Heart right ventricle (tissue), 16 donors: ENCODE data around the gene USP3. TPM values are rescaled to one million over a fixed set of nuclear protein-coding genes. Genes with fewer than 3 reads are reported as not detected.

Experiments
- ATAC-seq, 8 donors: fragments of 200-7000 bp; cut with Tn5 transposase; one replicate each; pipeline ENCODE4 v1.9.1; 2020; ENCODE audit warnings: mild to moderate bottlenecking in 8 of 8, moderate library complexity in 8 of 8, moderate number of reproducible peaks in 1 of 8
- DNase-seq, 2 donors: peaks; one replicate each; pipeline ENCODE4 v3.0.0-alpha.2; 2020
- H3K27ac ChIP-seq, 10 donors: fragments of 200-600 bp; sonication (generic) in 2 of 10; one replicate each; pipeline versions ENCODE4 v1.5.0 to v1.8.0; 2020 to 2022; ENCODE audit warnings: mild to moderate bottlenecking in 3 of 10
- H3K27me3 ChIP-seq, 7 donors: fragments of 200-600 bp; one replicate each; pipeline ENCODE4 v1.8.0; 2021 to 2022; ENCODE audit warnings: mild to moderate bottlenecking in 2 of 7
- H3K36me3 ChIP-seq, 9 donors: fragments of 200-600 bp; sonication (generic) in 1 of 9; one replicate each; pipeline versions ENCODE4 v1.5.0 to v1.8.0; 2020 to 2022; ENCODE audit warnings: mild to moderate bottlenecking in 2 of 9
- H3K4me1 ChIP-seq, 9 donors: fragments of 200-600 bp; sonication (generic) in 1 of 9; one replicate each; pipeline versions ENCODE4 v1.5.0 to v1.8.0; 2020 to 2022; ENCODE audit warnings: mild to moderate bottlenecking in 4 of 9
- H3K4me3 ChIP-seq, 10 donors: fragments of 200-600 bp; sonication (generic) in 2 of 10; one replicate each; pipeline versions ENCODE4 v1.5.0 to v1.8.0; 2020 to 2022; ENCODE audit warnings: mild to moderate bottlenecking in 7 of 10, moderate library complexity in 2 of 10
- H3K9me3 ChIP-seq, 11 donors: fragments of 200-600 bp in 10 of 11; sonication (generic) in 2 of 11; one replicate each; pipeline versions ENCODE4 v1.5.0 to v1.8.0; 2013 to 2022; ENCODE audit warnings: mild to moderate bottlenecking in 2 of 11, control low read depth in 1 of 11, moderate library complexity in 1 of 11
- CTCF ChIP-seq, 9 donors: fragments of 200-600 bp; sonication (generic) in 2 of 9; IDR thresholded peaks; one replicate each; pipeline versions ENCODE4 v1.5.0 to v1.8.0; 2021 to 2022; ENCODE audit warnings: antibody characterized with exemption in 9 of 9, mild to moderate bottlenecking in 5 of 9, moderate library complexity in 1 of 9
- WGBS, 2 donors: extraction: QIAGEN DNeasy Blood & Tissue Kit; methylation state at CpG; one replicate each; pipeline ENCODE4 v1.1.7; 2013; ENCODE audit warnings: inconsistent platforms in 1 of 2; 5-methylcytosine and 5-hydroxymethylcytosine counted together
- intact Hi-C, 10 donors: fragments of 100-400 bp; cut with DNase I; formaldehyde crosslinking; loops; one replicate each; pipeline versions ENCODE4 v1.11.1 to v1.14.2; 2022
- polyA plus RNA-seq, 2 donors: library from polyadenylated mRNA; stranded (reverse); fragments of 200-250 nt; gene quantifications; one replicate each; pipeline ENCODE4 v1.2.3, GENCODE V29; 2013
- total RNA-seq, 10 donors: library from RNA; stranded (reverse); fragmentation: NEBNext Ultra II Directional in 3 of 10; extraction: Animal tissue kit (Norgen Biotek cat#: 25700) in 3 of 10; gene quantifications; one replicate each; pipeline versions ENCODE4 v1.2.1 to v1.2.4, GENCODE V29; 2021 to 2023
- donor health status: Arrhythmogenic right ventricular cardiomyopathy.
- donor health status: ischemic (EF 13 %, LVEDD 7.1; RV severe dilation, severe dysfunction).
- donor health status: healthy with polysubstance abuse.
- donor health status: DM: no; HTN: yes; CAD: no.
- donor health status: DM: no; HTN: no; CAD: no.
- donor health status: ischemic (EF 25% LVEDD 6.9; RV normal size, moderate dysfunction).
- donor health status: ischemic (EF 25% LVEDD 5.7; RV mildly dilated, moderate dysfunction).
- donor health status: healthy.
- donor health status: DM: yes; HTN: yes; CAD: no.
- donor health status: Ischemic cardiomyopathy.
- donor health status: ischemic (EF 35%, LVEDD 5.7; RV mildly dilated, moderate dysfunction).
- donor health status: nonischemic (EF 11% LVEDD 7.7; RV severe dilation, severe dysfunction).
- donor health status: DM: yes; HTN: yes; CAD: no.
- donor health status: PGD.
- donor health status: ischemic (EF 29% LVEDD 5.4; RV normal size, mild dysfunction).
- donor health status: nonischemic (EF 23%, LVEDD 6.1; RV moderate dilation, normal function).

USP3 gene
- total and polyA plus RNA-seq, 12 donors, result 8.4 to 23.7 (median 16.6) TPM

GRCh38 chr15:63461230-63461985 lies 43.0 kb upstream of the USP3 start:
- Histone ChIP-seq H3K27ac (no peak overlapping the region), H3K4me3 (no peak overlapping the region), H3K27me3 (peaks cover 0 to 4% (median 0%) of the 10 kb centered on the region in 7 donors), H3K9me3 (peaks cover 0 to 5% (median 0%) of the 10 kb centered on the region in 11 donors), H3K36me3 (no peaks in the 10 kb centered on the region), H3K4me1 (peaks cover 0 to 10% (median 0%) of the 10 kb centered on the region in 9 donors)
- TF ChIP-seq CTCF (IDR thresholded peaks at IDR 0.05), result no peak
- intact Hi-C loops, result loop anchor here in 1 of 10 donors (10.0 kb wide), 2 partner anchors 57 to 603 kb away; no protein-coding TSS in a partner anchor
- ATAC-seq, result peak in 1 of 8 donors; percentile 38
- no peak for DNase-seq
- WGBS, 2 donors, result 56 to 61% methylated on average over 22 of the region's 22 CpGs

GRCh38 chr15:63462088-63462487 lies 42.3 kb upstream of the USP3 start:
- peaks cover 0 to 5% (median 0%) of the 10 kb centered on the region in 11 donors for H3K9me3 ChIP-seq
- peaks cover 0 to 14% (median 0%) of the 10 kb centered on the region in 9 donors for H3K4me1 ChIP-seq
- no peak overlapping the region for H3K4me3 ChIP-seq
- DNase-seq (no peak), ATAC-seq (no peak)
- no peak for TF ChIP-seq CTCF (IDR thresholded peaks at IDR 0.05)
- peaks cover 0 to 4% (median 0%) of the 10 kb centered on the region in 7 donors for H3K27me3 ChIP-seq
- intact Hi-C loops, result loop anchor here in 1 of 10 donors (10.0 kb wide), 2 partner anchors 57 to 603 kb away; no protein-coding TSS in a partner anchor
- no peak overlapping the region for H3K27ac ChIP-seq
- no peaks in the 10 kb centered on the region for H3K36me3 ChIP-seq
- 59 to 67% methylated on average over 2 of the region's 2 CpGs for WGBS, 2 donors

- TF ChIP-seq CTCF (IDR thresholded peaks at IDR 0.05), result no peak
- no peak overlapping the region for H3K27ac ChIP-seq
- H3K9me3 ChIP-seq, result peaks cover 0 to 5% (median 0%) of the 10 kb centered on the region in 11 donors
These were observed 41.4 kb upstream of the USP3 start for GRCh38 chr15:63463036-63463435.

GRCh38 chr15:63463793-63464192 lies 40.6 kb upstream of the USP3 start:
- Histone ChIP-seq H3K27ac (no peak overlapping the region), H3K4me3 (no peak overlapping the region), H3K9me3 (no peaks in the 10 kb centered on the region), H3K36me3 (no peaks in the 10 kb centered on the region), H3K27me3 (peaks cover 0 to 4% (median 0%) of the 10 kb centered on the region in 7 donors), H3K4me1 (peaks cover 0 to 14% (median 0%) of the 10 kb centered on the region in 9 donors)
- intact Hi-C loops, result loop anchor here in 1 of 10 donors (10.0 kb wide), 2 partner anchors 59 to 601 kb away; no protein-coding TSS in a partner anchor
- no peak for ATAC-seq
- TF ChIP-seq CTCF (IDR thresholded peaks at IDR 0.05), result no peak
- no peak for DNase-seq
- 69 to 87% methylated on average over 5 of the region's 5 CpGs for WGBS, 2 donors

More at GRCh38 chr15:63463036-63463435, 41.4 kb upstream of the USP3 start:
- Histone ChIP-seq H3K4me1 (peaks cover 0 to 14% (median 0%) of the 10 kb centered on the region in 9 donors), H3K4me3 (no peak overlapping the region), H3K27me3 (peaks cover 0 to 4% (median 0%) of the 10 kb centered on the region in 7 donors), H3K36me3 (no peaks in the 10 kb centered on the region)
- intact Hi-C loops, result loop anchor here in 1 of 10 donors (10.0 kb wide), 2 partner anchors 58 to 602 kb away; no protein-coding TSS in a partner anchor
- no peak for ATAC-seq
- DNase-seq, result no peak
